ENCODE results near the gene TNK2.

- TF ChIP-seq CTCF (conservative IDR thresholded peaks at IDR 0.05 in 1 of 2, IDR thresholded peaks at IDR 0.05 in 1 of 2; ENCODE audit: extremely low read depth in 1 of 2, insufficient read depth in 1 of 2, low read depth in 1 of 2, low read length in 2 of 2) (no peak), EZH2 (IDR thresholded peaks at IDR 0.05; ENCODE audit: borderline replicate concordance, low read length) (no peak)
Measured at GRCh38 chr3:195876297-195877064, 31.9 kb downstream of the TNK2 start.

Measured in mammary epithelial cell (primary cell).